ENCODE results near the gene C14orf39.

C14orf39 gene

DNA sequence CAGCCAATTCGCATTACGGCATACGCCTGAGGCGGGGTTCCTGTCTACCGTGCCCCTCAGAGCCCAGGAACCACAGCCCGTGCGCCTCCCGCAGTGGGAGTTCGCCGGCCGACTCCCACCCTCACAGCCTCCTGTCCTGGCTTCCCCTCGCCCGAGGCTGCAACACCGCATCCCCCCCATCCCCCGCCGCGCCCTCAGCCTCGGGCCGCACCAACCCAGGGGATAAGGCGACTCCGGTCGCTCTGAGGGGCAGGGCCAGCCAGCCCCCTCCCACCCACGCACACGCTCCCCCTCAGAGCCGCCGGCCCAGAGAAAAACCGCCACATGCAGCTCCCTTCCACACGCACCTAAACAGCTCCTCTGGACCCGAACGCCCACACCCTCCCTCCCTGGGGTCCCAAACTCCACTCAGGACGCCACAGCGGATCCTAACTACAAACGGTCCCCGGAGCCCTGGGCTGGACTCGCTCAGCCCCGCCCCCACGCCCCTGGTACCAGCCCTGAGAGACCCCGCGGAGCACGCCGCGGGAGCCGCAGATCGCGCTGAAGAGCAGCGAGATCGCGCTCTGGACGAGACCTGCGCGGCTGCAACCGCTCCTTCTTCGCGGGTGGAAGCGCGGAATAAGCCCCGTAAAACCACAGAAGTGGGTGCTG is at the start of gene C14orf39:
Gene C14orf39, minus strand, starts transcription at position 466 of the 654 bp plus-strand sequence. CDS start 985 bp downstream, outside the sequence.
- no peak for DNase-seq

DNA sequence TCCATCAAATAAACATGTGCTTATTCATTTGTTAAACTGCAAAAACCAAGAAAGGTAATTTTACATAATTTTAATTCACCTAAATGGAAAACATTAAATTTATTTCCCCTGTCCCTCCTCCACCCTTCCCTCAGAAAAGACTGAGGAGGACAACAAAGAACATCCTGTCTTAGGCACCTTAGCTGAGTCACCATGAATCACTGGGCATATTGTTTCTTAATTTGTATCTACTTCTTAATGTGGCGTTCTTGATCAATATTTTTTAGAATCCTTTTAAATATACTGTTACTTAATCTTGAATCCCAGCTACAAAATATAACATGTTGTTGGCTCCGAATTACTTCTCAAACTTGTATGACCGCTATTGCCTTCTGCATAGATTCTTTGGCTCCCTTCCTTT is 46.6 kb upstream of the C14orf39 start:
- no peak for DNase-seq

GRCh38 chr14:60515511-60516289 is 29.8 kb upstream of the C14orf39 start:
- DNase-seq = no peak

GRCh38 chr14:60514741-60515491 is 29.1 kb upstream of the C14orf39 start:
- DNase-seq = peak; percentile 32

GRCh38 chr14:60514378-60514740 is 28.5 kb upstream of the C14orf39 start:
- no peak for DNase-seq

DNA sequence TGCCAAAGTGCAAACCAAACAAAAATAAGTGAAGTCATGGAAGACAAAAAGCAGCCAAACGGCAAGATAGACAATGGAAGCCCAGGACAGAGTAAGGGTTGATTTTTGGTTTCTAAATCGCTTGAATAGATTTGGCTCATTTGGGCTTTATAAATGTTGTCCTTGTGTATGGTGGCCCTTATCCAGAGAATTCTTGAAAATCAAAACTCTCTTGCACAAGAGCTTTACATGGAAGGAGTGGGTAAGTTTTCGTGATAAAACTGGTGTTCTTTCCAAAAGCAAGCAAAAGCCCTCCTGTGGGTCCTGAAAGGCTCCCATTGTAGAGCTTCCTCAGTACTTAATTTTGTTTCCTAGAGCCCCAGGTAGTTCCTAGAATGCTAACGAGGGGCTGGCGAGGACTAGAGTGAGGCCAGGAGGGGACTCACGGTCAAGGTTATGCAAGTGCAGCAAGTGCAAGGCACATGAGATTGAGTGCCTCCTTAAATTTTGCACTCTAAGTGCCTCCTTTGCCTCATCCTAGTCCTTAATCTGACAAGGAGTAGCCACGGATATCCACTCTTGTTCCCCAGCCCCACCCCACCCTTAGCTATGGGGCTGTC is 27.2 kb upstream of the C14orf39 start:
- DNase-seq = no peak

GRCh38 chr14:60512126-60512525 is 26.3 kb upstream of the C14orf39 start:
- no peak for DNase-seq

DNA sequence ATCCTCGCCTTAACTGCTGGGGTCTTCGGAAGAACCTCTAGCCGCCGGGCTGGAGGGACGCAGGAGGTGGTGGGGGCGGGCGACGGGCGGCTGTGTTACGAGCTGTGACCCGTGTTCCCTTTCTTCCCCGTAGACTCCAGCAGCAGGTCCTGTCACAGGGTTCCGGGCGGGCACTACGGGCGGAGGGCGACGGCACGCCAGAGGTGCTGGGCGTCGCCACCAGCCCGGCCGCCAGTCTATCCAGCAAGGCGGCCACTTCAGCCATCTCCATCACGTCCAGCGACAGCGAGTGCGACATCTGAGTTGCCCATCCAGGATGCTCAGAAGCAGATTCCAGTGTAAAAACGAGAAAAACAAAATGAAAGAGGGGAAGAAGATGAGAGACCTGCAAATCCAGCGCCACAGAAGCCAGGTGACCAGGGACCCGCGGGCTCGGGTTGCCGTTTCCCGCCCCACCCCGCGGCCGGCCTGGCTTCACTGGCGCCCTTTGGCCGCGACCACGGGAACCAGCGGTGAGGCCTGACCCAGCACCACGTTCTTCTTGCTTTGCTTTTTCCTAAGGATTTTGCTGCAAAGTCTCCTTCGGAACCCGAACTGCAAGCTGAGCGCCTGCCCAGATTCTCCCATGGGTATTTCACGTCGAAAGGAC is 25.2 kb upstream of the C14orf39 start:
- DNase-seq = no peak

DNA sequence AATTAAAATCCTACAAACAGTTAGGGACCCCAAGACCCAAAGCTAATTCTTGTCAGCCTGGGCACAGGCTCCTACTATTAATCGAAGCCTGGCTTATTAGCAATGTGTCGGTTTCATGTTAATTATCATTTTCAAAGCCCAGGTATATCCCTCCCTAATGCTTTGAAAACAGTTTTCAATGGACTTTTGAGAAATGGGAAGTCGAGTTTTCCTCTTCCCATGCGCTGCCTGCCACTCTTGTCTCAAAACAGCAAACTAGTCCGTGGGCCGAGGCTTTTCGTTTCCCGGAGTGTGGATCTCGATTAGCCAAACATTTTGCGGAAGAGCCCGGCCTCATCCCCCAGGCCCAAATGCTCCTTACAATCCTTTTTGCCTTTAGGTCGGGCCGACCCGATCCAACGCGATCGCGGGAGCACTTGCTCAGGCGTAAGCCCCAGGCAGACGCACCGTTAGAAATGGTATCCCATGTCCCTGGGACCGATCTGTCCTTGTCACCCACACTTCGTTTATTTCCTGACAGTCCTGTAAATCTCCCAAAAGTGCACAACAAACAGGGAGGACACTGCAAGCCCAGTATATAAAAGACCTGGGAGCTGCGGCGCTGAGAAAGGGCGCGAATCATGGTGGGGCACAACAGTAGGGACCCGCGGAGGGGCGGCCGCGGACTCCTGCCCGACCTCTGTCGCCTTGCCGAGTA is 24.5 kb upstream of the C14orf39 start:
- DNase-seq = no peak

DNA sequence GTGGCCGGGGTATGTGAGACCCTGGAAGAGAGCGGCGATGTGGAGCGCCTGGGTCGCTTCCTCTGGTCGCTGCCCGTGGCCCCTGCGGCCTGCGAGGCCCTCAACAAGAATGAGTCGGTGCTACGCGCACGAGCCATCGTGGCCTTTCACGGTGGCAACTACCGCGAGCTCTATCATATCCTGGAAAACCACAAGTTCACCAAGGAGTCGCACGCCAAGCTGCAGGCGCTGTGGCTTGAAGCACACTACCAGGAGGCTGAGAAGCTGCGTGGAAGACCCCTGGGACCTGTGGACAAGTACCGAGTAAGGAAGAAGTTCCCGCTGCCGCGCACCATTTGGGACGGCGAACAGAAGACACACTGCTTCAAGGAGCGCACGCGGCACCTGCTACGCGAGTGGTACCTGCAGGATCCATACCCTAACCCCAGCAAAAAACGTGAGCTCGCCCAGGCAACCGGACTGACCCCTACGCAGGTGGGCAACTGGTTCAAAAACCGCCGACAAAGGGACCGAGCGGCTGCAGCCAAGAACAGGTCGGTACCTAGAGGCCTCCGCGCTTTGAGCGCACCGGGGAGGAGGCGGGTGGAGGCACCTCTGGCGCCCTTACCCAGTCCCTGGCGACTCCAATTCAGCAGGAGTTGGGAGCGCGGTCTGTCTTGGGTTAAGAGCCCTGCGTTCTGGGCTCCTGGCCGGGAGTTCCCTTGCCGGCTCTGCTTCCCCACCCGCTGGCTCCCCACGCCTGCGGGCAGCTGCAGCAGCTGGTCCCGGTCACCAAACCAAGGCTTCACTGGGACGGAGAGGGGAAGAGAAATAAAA is 23.8 kb upstream of the C14orf39 start:
- no peak for DNase-seq

DNA sequence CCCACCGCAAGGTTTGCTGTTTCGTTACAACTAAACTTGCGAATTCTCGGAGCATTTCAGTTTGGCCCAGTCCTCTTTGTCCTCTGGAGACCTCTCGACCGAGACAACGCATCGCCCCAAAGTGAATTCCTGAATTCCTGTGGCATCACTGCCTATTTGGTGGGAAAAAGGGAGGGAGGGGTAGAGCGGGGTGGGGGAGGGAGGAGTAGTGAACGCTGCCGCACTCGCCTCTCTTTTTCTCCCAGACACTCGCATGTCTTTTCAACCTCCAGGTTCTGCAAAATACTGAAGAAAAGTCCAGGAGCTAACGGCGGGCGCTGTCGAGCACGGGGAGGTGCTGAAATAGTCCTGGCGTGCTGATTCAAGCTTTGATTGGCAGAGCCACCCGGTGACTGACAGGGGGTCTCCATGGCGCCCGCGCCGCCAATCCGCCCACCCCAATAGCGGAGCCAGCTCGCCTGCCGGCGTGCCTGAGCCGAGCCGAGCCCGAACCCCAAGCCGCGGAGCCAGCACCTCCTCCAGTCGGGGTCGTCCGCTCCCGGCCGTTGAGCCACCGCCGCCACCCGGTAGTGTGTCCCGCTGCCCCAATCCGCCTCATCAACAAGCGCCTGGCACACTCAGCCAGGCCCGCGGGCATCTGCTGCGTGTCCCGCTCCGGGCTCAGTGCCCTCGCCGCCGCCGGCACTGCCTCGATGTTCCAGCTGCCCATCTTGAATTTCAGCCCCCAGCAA is 23.0 kb upstream of the C14orf39 start, which contains the start of gene SIX6:
Gene SIX6, plus strand, starts transcription at position 440 of the 731 bp plus-strand sequence. Its CDS starts 253 bp downstream, at position 693.
- no peak for DNase-seq

DNA sequence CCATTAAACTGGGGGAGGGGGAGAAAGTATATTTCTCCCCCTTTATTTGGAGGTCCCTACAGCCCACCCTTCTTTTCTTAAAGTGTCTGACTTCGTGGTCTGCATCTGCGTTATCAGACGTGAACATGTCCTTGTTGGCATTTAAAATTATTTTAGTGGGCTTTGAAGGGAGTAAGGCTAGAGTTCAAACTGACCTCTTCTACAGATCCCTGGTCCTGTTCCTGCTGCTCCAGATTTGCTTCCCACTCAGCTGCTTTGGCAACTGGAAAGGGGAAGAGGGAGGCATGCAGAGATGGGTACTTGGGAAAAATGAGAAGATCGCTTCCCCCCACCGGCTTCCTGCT is 22.5 kb upstream of the C14orf39 start:
- DNase-seq = no peak

DNA sequence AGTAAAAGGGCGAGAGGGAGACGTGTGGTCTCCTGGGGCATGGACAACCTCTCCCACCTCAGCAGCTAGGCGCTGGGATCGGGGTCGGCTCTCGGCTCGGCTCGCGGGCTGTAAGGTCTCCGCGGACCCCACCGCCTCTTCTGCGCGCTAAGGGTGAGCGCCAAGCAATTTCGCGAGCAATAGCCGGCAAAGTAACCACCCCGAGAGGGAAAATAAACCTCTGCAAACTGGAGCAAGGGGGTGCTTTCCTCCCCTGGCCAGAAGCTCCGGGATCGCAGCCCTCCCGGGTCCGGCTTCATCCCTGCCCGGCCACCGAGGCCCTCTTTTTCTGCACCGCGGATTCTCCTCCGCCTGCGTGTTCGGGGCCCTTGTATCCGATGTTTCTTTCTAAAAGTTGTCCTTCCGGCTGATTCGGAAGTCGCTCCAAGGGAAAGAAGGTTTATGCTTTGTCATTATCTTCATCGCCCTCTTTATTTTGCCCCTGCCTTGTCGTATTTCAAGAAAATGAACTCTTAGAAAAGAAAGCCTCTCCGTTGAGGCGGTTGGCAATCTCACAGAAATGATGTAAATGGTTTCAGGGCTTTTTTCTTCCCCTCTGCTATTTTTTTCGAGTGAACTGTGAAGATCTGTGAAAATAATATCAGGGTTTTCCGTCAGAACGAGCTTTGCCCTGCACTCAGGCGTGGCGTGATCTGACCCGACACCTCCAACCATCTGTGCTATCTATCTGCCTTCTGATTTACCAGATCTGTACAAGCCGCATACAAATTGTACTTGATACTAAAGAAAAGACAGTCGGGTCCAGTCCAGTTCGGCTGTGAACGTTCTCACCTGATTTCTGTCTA is 21.3 kb upstream of the C14orf39 start:
- no peak for DNase-seq

- DNase-seq = no peak
These were observed 20.7 kb upstream of the C14orf39 start for GRCh38 chr14:60506462-60506984.

DNA sequence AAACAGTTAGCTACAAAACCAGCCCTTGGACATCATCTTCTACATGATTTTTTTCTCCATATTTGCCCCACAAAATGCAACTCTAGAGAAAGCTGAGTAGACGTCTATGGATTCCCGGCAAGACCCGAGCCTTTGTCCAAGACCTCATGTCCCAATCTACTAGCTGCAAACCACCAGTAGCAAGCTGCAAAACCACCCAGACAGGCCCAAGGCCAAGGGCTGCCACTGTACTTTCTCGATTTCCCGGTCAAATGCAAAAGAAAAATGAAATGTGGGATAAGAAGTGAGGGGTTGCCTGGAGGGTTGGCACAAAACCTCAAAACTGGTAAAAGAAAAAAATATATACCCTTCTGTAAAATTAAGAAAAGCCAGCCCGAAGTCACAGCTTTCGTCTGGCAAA is 20.1 kb upstream of the C14orf39 start:
- no peak for DNase-seq

DNA sequence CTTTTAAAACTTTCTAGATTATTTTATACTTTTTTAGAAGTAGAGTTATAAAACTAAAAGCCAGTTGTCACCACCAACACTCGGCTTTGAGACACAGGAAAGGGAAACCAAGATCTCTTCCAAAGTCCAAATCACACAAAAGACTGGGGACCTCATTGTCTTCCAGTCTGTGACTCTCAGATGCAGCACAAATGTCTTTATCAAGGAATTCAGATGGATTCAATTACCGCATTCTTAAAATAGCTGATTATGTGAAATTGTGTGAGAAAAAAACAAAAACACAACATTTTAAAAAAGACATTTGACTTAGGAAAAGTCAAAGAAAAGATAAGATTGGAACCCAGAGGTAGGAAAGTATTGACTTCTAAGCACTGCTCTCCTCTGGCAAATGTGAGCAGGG is 19.6 kb upstream of the C14orf39 start:
- no peak for DNase-seq

DNA sequence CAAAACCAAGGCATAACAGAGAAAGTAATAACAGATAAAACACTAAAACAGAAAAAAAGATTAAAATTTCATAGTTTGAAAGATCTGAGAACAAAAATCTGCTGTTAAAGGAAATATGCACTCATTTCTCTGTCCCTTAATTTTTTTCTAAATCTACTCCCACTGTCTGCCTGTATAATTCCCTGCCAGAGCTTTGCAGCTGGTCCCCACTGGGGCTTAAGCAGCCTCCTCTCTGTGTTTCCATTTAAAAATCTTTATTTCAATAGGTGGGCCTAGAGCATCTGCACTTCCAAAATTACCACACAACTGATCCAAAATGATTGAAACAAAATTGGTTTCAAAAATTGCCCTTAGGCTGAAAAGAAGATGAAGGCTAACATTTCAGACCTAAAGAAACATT is 16.7 kb upstream of the C14orf39 start:
- DNase-seq = no peak

DNA sequence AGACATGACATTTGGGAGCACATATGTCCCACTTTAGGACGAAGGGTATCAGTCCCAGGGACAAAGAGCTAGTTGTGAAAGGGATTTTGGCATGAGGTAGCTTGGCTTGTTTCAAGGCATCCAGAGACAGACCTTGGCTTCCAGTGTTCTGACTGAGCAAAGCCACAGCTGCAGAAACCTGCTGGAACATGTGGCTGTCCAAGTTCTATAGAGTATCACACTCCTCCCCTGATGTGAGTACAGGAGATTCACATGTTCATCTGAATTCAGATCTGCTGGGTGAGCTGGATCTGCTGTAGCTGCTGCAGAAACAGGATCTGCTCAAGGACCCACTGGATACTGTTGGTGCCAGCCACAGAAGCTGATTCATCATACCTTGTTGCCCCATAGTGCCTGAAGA is 10.1 kb upstream of the C14orf39 start:
- DNase-seq = no peak

- DNase-seq = no peak
These were observed 4.4 kb upstream of the C14orf39 start for GRCh38 chr14:60490270-60490669.
